Natural killer cell treated with Interleukin-12 subunit alpha and Interleukin-12 subunit beta and Interleukin-15 and Interleukin-18, amount 100 ng/mL, for 72 hours (primary cell): ENCODE measurements around the gene OR2Z1. TPM values are rescaled to one million over a fixed set of nuclear protein-coding genes. Genes with fewer than 3 reads are reported as not detected.
A peak's percentile ranks its signal among the peaks of the same experiment; 100 is the strongest.

ENCODE experiments used
- ATAC-seq, 2 donors: fragments of 150-1000 bp; cut with Tn5 transposase in 1 of 2; sonication (Bioruptor Pico), chemical (Tn5 transposase) in 1 of 2; 2 replicates each; pipeline ENCODE4 v1.10.0; 2021
- DNase-seq: peaks from one replicate; pipeline ENCODE4 v3.0.0; 2022; ENCODE audit warnings: low spot score
- H3K27ac Mint-ChIP-seq, 2 donors: 1 replicate in 1 of 2; 2 replicates in 1 of 2; pipeline ENCODE4 v1.8.0; 2022; ENCODE audit warnings: mixed read lengths in 2 of 2, mild to moderate bottlenecking in 1 of 2, moderate library complexity in 1 of 2
- H3K27me3 Mint-ChIP-seq, 2 donors: 1 replicate in 1 of 2; 2 replicates in 1 of 2; pipeline ENCODE4 v1.8.0; 2022; ENCODE audit warnings: mixed read lengths in 2 of 2
- H3K36me3 Mint-ChIP-seq: one replicate; pipeline ENCODE4 v1.8.0; 2022; ENCODE audit warnings: mixed read lengths
- H3K4me1 Mint-ChIP-seq, 2 donors: 1 replicate in 1 of 2; 2 replicates in 1 of 2; pipeline ENCODE4 v1.8.0; 2022; ENCODE audit warnings: low read depth in 2 of 2, mixed read lengths in 2 of 2, mild to moderate bottlenecking in 1 of 2
- H3K4me3 Mint-ChIP-seq: one replicate; pipeline ENCODE4 v1.8.0; 2022; ENCODE audit warnings: mixed read lengths
- H3K9me3 Mint-ChIP-seq: 2 replicates; pipeline ENCODE4 v1.8.0; 2022; ENCODE audit warnings: mixed read lengths
- total RNA-seq, 2 donors: library from RNA; stranded (reverse); gene quantifications; one replicate each; pipeline ENCODE4 v1.2.3, GENCODE V29; 2022

The OR2Z1 gene, protein sequence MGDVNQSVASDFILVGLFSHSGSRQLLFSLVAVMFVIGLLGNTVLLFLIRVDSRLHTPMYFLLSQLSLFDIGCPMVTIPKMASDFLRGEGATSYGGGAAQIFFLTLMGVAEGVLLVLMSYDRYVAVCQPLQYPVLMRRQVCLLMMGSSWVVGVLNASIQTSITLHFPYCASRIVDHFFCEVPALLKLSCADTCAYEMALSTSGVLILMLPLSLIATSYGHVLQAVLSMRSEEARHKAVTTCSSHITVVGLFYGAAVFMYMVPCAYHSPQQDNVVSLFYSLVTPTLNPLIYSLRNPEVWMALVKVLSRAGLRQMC
- total RNA-seq: not detected

DNA sequence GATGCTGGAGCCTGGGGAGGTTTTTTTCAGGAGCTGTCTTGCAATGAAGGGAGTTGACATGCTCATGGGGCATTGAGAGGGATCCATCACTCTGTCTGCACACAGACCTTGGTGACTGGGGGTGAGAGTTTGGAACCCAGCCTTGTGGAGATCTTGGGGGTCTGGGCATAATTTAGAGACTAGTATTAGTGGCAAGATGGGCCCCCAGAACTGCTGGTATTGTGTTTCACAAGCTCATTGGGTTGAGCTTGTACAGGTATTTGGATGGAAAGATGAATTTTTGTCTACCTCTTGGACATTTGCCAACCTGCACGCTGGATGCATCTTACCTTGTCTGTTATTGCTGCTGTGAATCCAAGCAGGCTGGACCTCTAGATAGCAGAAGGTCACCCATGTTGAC lies at the start of gene OR2Z1:
OR2Z1 (plus strand) TSS at position 301 of the 400 bp plus-strand sequence. CDS start 9,395 bp downstream, outside the sequence.
- ATAC-seq (no peak), DNase-seq (no peak)
- peaks cover 4% of the 10 kb centered on the region for H3K36me3 Mint-ChIP-seq
- peaks cover 28 to 47% of the 10 kb centered on the region in 2 donors for H3K27me3 Mint-ChIP-seq
- peaks cover 3% of the 10 kb centered on the region for H3K9me3 Mint-ChIP-seq
- no peak within 1 kb of the TSS for H3K4me3 Mint-ChIP-seq
- no peaks in the 10 kb centered on the region for H3K4me1 Mint-ChIP-seq
- no peak within 1 kb of the TSS for H3K27ac Mint-ChIP-seq

DNA sequence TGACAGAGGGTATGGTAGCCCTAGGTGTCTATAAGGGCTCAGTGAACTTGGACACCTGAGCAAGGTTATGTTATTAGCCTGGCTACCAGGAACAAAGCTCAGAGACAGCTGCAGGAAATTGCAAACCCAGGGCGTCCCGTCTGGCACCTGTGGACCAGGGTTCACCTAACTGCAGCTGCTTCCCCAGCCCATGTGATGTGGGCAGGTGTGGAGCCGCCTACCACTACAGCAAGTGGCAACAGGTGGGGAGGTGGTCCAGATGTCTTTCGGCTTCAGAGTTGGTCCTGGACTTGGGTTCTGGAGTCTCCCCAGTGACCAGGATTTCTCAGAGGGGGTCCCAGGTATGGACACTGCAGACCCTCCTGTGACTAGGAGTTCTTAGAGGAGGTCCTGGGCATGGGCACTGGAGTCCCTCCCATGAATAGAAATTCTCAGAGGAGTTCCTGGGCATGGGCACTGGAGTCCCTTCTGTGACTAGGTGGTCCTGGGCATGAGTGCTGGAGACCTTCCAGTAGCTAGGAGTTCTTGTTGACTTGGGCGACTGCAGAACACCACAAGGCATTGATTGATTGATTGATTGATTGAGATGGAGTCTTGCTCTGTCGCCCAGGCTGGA lies 48.0 kb upstream of the OR2Z1 start:
- no peak overlapping the region for H3K4me3 Mint-ChIP-seq
- H3K27me3 Mint-ChIP-seq: peaks cover 2 to 6% of the 10 kb centered on the region in 2 donors
- no peak overlapping the region for H3K27ac Mint-ChIP-seq
- H3K36me3 Mint-ChIP-seq: peaks cover 7% of the 10 kb centered on the region
- DNase-seq (no peak), ATAC-seq (no peak)
- H3K4me1 Mint-ChIP-seq: peaks cover 36 to 43% of the 10 kb centered on the region in 2 donors
- H3K9me3 Mint-ChIP-seq: peaks cover 12% of the 10 kb centered on the region

DNA sequence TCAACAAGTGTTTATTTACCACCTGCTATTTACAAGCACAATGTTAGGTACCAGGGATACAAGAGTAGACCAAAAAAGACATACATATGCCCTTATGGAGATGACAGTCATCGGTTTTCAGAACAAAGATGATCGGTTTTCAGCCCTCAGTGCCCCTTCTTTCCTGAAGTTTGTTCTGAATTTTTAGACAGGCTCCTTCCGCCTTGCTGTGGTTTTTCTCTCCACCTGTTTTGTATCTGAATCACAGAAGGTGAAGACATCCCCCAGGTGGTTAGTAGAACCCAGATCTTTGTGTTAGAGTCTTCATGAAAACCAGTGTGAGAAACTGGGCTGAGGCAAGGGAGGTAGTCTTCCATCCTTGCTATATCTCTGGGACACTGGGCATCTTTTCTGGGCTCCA lies 46.4 kb upstream of the OR2Z1 start:
- Mint-ChIP-seq H3K36me3 (peaks cover 10% of the 10 kb centered on the region), H3K27me3 (peaks cover 2 to 8% of the 10 kb centered on the region in 2 donors), H3K9me3 (peaks cover 14% of the 10 kb centered on the region), H3K4me1 (peaks cover 27 to 32% of the 10 kb centered on the region in 2 donors), H3K27ac (no peak overlapping the region), H3K4me3 (no peak overlapping the region)
- ATAC-seq: no peak
- no peak for DNase-seq

DNA sequence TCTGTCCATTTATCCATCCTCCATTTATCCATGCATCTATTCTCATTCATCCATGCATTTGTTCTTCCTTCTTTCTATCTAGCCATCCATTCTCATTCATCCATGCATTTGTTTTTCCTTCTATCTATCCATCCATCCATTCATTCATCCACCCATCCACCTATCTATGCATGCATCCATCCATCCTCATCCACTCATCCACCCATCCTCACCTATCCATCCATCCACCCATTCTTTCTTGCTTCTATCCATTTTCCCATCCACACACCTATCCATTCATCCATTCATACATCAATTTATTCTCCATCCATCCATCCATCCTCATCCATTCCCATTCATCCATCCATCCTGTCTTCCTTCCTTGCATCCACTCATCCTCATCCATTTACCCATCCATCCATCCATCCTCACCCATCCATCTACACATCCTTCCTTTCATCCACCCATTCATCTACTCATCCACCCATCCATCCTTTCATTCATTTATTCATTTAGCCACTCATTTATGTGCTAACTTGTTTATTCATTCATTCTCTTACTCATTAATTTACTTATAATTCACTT lies 43.1 kb upstream of the OR2Z1 start:
- no peak for ATAC-seq
- Mint-ChIP-seq H3K36me3 (peaks cover 10% of the 10 kb centered on the region), H3K27ac (no peak overlapping the region), H3K27me3 (peaks cover 2 to 8% of the 10 kb centered on the region in 2 donors), H3K4me1 (peaks cover 36 to 39% of the 10 kb centered on the region in 2 donors), H3K9me3 (peaks cover 19% of the 10 kb centered on the region), H3K4me3 (peak overlapping the region; percentile 2)
- DNase-seq: no peak

DNA sequence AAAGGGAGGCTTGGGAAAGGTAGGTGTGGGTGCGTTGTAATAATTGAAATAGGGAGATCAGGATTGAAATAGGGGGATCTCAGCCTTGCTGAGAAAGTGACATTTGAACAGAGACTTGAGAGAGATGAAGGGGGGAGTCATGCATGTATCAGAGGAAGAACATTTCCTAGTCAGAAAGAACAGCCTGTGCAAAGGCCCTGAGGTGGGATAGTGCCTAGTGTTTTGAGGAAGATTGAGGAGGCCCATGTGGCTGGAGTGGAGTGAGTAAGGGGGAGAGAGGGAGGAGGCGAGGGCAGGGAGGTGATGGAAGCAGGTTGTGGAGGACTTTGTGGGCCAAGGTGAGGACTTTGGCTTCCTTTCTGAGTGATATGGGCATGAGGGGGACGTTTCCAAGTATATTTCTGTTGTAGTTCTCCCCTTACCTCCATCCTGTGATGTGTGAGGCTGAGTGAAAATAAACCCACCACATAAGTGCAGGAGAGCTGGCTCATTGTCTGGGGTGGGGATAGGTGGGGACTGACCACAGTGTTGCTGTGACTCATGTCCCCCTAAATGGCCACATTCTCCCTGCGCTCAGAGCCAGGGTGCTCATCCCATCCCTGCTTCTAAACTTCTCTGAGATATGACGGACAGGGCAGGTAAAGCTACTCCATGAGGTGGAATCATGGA lies 40.6 kb upstream of the OR2Z1 start:
- peaks cover 0 to 8% of the 10 kb centered on the region in 2 donors for H3K27me3 Mint-ChIP-seq
- ATAC-seq (peak; percentile 46 to 54), DNase-seq (no peak)
- peak overlapping the region; percentile 31 for H3K4me3 Mint-ChIP-seq
- H3K4me1 Mint-ChIP-seq: peaks cover 45 to 50% of the 10 kb centered on the region in 2 donors
- H3K9me3 Mint-ChIP-seq: peaks cover 16% of the 10 kb centered on the region
- peak overlapping the region in 1 of 2 donors; percentile 54 for H3K27ac Mint-ChIP-seq
- peaks cover 10% of the 10 kb centered on the region for H3K36me3 Mint-ChIP-seq

DNA sequence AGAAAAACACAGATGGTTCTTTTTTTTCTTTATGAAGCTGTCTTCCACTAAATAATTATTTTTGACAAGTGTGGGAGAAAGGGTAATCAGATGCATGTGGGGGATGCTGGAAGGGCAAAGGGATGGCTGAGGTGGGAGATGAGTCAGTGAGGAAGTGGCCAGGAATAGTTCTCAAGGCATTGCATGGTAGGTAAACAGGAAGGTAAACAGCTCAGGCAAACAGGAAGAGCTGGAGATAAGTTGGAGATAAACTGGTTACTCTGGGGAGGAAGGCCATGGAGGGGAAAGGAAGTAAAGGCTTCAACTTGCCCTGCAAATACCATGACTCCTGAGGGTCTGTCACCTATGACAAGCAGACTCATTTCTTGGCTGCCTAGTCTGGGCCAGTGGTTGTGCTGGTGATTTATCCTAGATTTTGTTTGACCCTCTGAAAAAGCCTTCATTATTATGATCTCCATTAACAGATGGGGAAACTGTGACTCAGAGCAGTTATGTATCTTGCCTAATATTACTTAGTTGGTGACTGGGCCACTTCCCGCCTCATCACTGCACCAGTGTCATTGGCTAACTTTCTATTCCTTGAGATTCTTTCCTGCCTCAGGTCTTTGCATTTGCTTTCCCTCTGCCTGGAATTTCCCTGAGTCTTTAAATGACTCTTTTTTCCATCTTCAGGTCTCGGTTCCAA lies 39.9 kb upstream of the OR2Z1 start:
- peaks cover 10% of the 10 kb centered on the region for H3K36me3 Mint-ChIP-seq
- DNase-seq: no peak
- peaks cover 0 to 8% of the 10 kb centered on the region in 2 donors for H3K27me3 Mint-ChIP-seq
- peak overlapping the region in 1 of 2 donors; percentile 54 for H3K27ac Mint-ChIP-seq
- H3K4me1 Mint-ChIP-seq: peaks cover 45 to 50% of the 10 kb centered on the region in 2 donors
- H3K4me3 Mint-ChIP-seq: peak overlapping the region; percentile 31
- H3K9me3 Mint-ChIP-seq: peaks cover 14% of the 10 kb centered on the region
- no peak for ATAC-seq

DNA sequence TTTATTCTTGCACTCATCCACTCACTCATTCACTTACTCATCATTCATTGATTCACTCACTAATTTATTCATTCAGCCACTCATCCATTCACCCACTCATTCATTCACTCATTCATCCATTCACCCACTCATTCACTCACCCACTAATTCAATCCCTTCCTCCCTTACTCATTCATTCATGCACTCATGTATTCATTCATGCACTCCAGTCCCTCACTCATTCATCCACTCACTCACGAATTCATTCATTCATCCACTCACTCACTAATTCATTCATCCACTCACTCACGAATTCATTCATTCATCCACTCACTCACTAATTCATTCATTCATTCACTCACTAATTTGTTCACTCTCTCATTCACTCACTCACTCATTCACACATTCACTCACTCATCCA lies 39.0 kb upstream of the OR2Z1 start:
- Mint-ChIP-seq H3K9me3 (peaks cover 14% of the 10 kb centered on the region), H3K4me3 (no peak overlapping the region), H3K4me1 (peaks cover 48 to 50% of the 10 kb centered on the region in 2 donors), H3K36me3 (peaks cover 10% of the 10 kb centered on the region), H3K27ac (peak overlapping the region in 1 of 2 donors; percentile 6), H3K27me3 (peaks cover 0 to 8% of the 10 kb centered on the region in 2 donors)
- no peak for DNase-seq
- ATAC-seq: no peak

DNA sequence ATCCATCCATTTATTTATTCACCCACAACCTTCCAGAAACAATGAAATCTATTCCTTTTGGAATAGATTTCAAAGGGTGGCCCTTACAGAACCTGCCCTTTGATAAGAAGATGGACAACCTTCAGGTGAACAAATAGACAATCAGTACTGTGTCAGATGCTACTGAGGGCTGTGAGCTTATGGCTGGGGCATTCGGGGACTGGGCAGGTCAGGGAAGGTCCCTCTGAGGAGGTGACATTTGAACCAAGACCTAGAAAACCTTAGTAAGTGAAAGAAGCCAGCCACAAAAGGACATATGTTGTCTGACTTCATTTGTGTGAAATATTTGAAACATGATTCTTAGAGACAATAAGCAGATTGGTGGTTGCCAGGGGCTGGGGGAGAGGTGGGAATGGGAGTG lies 38.5 kb upstream of the OR2Z1 start:
- ATAC-seq: no peak
- DNase-seq: no peak
- Mint-ChIP-seq H3K4me1 (peaks cover 46% of the 10 kb centered on the region in 2 donors), H3K27ac (peak overlapping the region in 1 of 2 donors; percentile 6), H3K36me3 (peaks cover 8% of the 10 kb centered on the region), H3K27me3 (peaks cover 0 to 6% of the 10 kb centered on the region in 2 donors), H3K9me3 (peaks cover 11% of the 10 kb centered on the region), H3K4me3 (no peak overlapping the region)

DNA sequence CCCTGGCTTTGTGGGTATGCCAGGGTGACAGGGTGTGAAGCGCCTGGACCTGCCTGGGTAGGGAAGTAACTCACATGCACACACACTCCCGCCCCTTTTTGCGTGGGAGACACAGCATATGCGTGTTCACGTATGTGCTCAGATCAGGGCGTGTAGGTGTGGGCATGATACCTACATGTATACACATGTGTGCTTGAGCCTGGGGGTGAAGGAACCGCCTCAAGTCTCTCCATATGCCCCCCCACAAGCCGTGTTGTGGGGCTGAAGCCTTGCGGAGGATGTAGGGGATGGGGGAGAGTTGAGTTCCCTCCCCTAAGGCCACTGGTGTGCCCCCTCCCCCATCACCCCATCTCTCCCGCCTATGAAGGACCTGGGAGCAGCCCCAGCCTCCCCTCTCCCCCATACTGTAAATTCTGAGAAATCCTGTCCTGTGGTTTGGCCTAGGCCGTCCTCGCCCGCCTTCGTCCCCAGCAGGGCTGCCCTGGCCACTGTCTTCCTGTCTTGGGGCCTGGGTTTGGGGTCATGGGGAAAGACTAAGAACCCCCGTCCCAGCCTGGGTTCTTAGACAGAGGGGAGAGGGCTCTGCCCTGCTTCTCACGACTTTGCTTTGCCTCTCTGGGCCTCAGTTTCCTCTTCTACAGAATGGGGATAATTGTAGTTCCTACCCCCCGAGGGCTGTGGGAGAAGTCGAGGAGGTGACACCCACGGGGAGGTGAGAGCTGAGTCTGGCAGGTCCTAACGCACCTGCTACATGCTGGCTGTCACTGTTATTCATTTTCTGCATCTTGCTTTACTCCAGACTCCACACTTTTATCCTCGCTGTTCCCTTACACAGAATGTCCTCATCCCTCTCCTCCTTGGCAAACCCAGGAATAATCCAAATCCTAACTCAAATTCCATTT lies 37.2 kb upstream of the OR2Z1 start:
- H3K4me3 Mint-ChIP-seq: peak overlapping the region; percentile 34
- peak overlapping the region in 1 of 2 donors; percentile 27 for H3K27ac Mint-ChIP-seq
- ATAC-seq (peak; percentile 41 to 67), DNase-seq (no peak)
- peaks cover 38 to 40% of the 10 kb centered on the region in 2 donors for H3K4me1 Mint-ChIP-seq
- H3K9me3 Mint-ChIP-seq: peaks cover 5% of the 10 kb centered on the region
- no peaks in the 10 kb centered on the region for H3K27me3 Mint-ChIP-seq
- H3K36me3 Mint-ChIP-seq: no peaks in the 10 kb centered on the region

DNA sequence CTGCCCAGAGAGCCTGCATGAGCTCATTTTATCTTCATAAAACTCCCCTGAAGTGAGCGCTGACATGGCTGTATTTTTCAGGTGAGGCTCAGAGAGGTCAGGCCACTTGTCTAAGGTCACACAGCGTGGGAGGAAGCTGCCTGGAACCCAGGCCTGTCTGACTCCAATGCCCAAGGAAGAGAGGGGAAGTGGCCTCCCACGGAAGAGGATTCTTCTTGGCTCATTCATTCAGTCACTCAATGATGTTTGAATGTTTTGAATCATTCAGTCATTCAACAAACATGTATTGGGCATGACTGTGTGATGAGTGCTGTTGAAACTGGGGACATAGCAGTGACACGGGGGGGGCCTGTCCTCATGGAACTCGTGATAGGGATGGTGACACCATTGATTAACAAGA lies 34.9 kb upstream of the OR2Z1 start:
- Mint-ChIP-seq H3K27ac (no peak overlapping the region), H3K27me3 (no peaks in the 10 kb centered on the region)

DNA sequence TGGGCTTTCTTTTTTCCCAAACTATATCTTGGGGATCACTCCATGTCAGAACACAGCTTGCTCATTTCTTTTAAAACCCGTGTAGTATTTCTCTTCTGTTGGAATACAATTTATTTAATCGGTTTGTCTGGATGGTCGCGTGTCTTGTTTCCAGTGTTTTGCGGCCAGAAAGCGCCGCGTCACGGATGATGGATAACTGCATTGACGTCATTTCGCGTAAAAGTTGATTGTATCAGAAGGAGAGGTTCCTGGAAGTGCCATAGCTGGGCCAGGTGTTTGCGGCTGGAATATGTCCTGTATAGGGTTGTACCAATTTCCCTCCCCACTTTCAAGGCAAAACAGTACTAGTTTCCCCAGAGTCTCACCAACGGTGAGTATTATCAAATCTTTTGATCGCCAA lies 32.5 kb upstream of the OR2Z1 start:
- Mint-ChIP-seq H3K36me3 (no peaks in the 10 kb centered on the region), H3K27ac (no peak overlapping the region), H3K4me1 (peaks cover 33 to 42% of the 10 kb centered on the region in 2 donors), H3K4me3 (no peak overlapping the region), H3K9me3 (no peaks in the 10 kb centered on the region), H3K27me3 (peaks cover 0 to 8% of the 10 kb centered on the region in 2 donors)
- no peak for ATAC-seq
- no peak for DNase-seq

More for the DNA sequence above, 34.9 kb upstream of the OR2Z1 start:
- Mint-ChIP-seq H3K36me3 (no peaks in the 10 kb centered on the region), H3K9me3 (peaks cover 5% of the 10 kb centered on the region), H3K4me3 (no peak overlapping the region), H3K4me1 (peaks cover 37 to 39% of the 10 kb centered on the region in 2 donors)
- no peak for ATAC-seq
- no peak for DNase-seq

DNA sequence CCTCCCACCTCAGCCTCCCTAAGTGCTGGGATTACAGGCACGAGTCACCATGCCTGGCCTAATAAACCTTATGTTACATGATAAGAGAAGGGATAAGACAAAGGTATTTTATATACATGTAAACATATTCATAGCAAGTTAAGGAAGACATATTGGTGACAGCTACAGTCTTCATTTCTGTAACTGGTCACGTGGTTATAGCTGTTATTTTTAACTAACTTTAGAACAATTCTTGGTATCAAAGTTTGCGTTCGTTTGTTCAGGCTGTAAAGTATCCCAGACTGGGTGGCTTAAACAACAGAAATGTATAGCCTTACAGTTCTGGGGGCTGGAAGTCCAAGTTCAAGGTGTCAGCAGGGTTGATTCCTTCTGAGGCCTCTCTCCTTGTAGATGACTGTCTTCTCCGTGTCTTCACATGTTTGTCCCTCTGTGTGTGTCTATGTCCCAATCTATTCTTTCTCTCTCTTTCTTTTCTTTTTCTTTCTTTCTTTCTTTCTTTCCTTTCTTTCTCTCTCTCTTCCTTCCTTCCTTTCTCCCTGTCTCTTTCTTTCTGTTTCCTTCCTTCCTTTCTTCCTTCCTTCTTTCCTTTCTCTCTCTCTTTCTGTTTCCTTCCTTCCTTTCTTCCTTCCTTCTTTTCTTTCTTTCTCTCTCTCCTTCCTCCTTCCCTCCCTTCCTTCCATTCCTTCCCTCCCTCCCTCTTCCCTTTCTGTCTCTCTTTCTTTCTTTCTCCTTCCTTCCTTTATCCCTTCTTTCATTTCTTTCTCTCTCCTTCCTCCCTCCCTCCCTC lies 30.5 kb upstream of the OR2Z1 start:
- peak overlapping the region; percentile 2 to 39 for H3K27ac Mint-ChIP-seq

More for the DNA sequence above, 30.5 kb upstream of the OR2Z1 start:
- Mint-ChIP-seq H3K36me3 (no peaks in the 10 kb centered on the region), H3K4me3 (no peak overlapping the region), H3K9me3 (no peaks in the 10 kb centered on the region), H3K4me1 (peaks cover 23 to 35% of the 10 kb centered on the region in 2 donors), H3K27me3 (peaks cover 4 to 8% of the 10 kb centered on the region in 2 donors)
- ATAC-seq (no peak), DNase-seq (no peak)
